ENCODE data around the gene TACC2.

Gene TACC2

DNA sequence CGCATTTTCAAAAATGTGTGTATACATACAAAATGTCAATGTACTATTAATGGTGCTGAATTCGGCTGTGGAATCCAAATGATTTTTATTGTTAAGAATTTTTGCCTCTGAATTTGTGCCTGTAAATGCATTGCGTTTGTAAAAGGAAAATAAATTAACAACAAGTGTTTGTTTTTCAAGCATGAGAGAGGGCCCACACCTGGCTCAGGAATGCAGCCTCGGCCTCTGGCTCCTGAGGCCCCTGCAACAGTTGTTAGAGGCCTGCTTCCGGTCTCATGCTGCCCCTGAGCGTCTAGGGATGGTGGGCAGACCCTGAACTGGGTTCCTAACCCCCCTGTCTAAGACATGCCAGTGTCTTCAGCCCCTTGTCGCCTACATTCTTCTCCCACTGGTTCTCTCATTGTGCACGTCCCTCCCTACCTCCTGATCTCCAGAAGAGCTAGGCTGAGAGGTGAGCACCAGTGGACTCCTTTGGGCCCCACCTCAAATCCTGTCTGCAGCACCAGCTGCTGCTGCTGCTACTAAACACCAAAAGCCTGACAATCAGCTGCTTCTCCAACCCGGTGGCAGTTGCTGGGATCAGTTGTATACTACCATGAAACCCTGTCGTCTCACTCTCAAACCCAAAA lies 280.2 kb downstream of the TACC2 start:
- H3K4me1 ChIP-seq (ENCODE audit: control insufficient read depth, insufficient read depth, low read length) = peaks cover 29% of the 10 kb centered on the region
- H3K4me3 ChIP-seq (ENCODE audit: low read length) = no peak overlapping the region
- no peaks in the 10 kb centered on the region for H3K27me3 ChIP-seq (ENCODE audit: control insufficient read depth, insufficient read depth, low read length)
- no peak overlapping the region for H3K9ac ChIP-seq (ENCODE audit: low read length)
- no peaks in the 10 kb centered on the region for H3K36me3 ChIP-seq (ENCODE audit: control insufficient read depth, insufficient read depth, low read length)
- H3K9me3 ChIP-seq (ENCODE audit: control insufficient read depth, low read length) = no peaks in the 10 kb centered on the region

DNA sequence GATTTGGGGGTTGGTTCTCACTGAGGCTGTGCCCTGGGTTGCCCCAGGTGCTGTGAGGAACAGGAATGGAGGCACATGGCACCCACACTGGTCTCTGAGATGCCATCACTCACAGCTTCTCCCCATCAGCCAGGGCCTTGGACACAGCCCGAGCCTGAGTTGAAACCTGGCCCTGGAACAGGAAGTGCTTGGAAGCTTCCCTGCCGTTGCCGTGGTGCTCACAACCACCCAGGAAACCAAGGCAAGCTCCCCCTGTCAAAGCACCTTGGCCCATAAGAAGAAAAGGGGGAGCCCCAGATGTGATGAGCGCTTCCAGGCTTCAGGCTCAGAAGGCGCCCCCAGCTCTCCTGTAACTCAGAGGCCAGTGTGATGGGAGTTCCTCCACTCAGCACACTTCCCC lies 282.1 kb downstream of the TACC2 start, which contains the start of gene BTBD16:
BTBD16 (plus strand) TSS at position 221 of the 400 bp plus-strand sequence. CDS start 3,786 bp downstream, outside the sequence.
- Histone ChIP-seq H3K4me3 (ENCODE audit: low read length) (no peak within 1 kb of the TSS), H3K4me1 (ENCODE audit: control insufficient read depth, insufficient read depth, low read length) (peaks cover 12% of the 10 kb centered on the region), H3K9ac (ENCODE audit: low read length) (no peak within 1 kb of the TSS), H3K9me3 (ENCODE audit: control insufficient read depth, low read length) (no peaks in the 10 kb centered on the region), H3K27me3 (ENCODE audit: control insufficient read depth, insufficient read depth, low read length) (no peaks in the 10 kb centered on the region), H3K36me3 (ENCODE audit: control insufficient read depth, insufficient read depth, low read length) (no peaks in the 10 kb centered on the region)

DNA sequence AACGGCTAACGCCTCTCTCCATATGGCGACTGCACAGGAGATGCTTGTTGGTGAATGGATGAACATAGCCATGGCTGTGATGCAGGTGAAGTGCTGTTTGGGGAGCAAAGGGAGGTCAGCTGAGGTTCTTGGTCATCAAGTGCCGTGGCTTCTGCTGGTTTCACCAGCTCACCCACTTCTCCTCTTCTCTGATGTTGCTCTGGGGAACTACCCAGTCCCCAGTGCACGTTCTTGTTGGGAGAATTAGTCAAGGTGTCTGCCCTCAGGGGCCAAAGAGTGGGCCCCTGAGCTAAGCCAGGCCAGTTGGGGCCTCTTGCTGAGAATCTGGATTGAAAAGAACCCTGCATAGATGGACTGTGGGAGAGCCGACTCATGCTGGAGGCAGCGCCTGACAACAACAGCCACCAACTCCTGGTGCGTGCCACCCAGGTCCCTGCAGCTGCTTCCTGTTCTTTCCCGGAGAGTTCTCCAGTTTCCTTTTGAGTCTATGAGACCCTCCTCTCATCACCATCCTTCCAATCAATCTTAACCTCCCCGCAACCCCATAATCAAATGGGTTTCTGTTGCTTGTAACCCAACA lies 285.1 kb downstream of the TACC2 start:
- H3K27me3 ChIP-seq (ENCODE audit: control insufficient read depth, insufficient read depth, low read length) = no peaks in the 10 kb centered on the region
- H3K9ac ChIP-seq (ENCODE audit: low read length) = no peak overlapping the region
- H3K4me1 ChIP-seq (ENCODE audit: control insufficient read depth, insufficient read depth, low read length) = no peaks in the 10 kb centered on the region

DNA sequence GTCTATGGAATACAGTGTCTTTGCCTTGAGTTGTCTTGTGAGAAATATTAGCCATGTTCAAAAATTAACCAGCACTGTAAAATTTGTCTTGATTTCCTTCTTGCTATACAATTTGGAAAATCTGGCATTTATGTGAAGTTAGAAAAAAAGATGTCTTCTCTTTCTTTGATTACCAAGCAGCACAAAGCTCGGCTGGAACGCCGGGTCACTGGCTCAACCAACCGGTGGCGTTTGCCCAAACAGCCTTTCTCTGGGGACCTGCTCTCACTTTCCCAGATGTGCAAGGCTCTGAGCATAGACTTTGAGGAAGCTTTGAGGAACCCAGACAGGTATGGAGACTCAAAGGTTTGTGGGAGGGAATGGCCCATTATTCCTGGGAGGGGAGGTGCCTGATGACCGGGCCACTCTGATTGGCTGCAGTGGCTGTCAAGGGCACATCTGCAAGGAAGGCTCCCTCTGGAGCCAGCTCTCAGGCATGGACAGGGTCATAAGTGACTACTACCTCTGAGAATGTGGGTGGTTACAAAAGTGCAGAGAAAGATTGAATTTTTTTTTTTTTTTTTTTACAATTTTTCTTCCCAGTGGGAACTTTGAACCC lies 287.7 kb downstream of the TACC2 start:
- Histone ChIP-seq H3K4me1 (ENCODE audit: control insufficient read depth, insufficient read depth, low read length) (no peaks in the 10 kb centered on the region), H3K9me3 (ENCODE audit: control insufficient read depth, low read length) (no peaks in the 10 kb centered on the region), H3K4me3 (ENCODE audit: low read length) (no peak overlapping the region), H3K9ac (ENCODE audit: low read length) (no peak overlapping the region), H3K36me3 (ENCODE audit: control insufficient read depth, insufficient read depth, low read length) (no peaks in the 10 kb centered on the region), H3K27me3 (ENCODE audit: control insufficient read depth, insufficient read depth, low read length) (no peaks in the 10 kb centered on the region)

More for the DNA sequence above, 285.1 kb downstream of the TACC2 start:
- Histone ChIP-seq H3K4me3 (ENCODE audit: low read length) (no peak overlapping the region), H3K36me3 (ENCODE audit: control insufficient read depth, insufficient read depth, low read length) (no peaks in the 10 kb centered on the region), H3K9me3 (ENCODE audit: control insufficient read depth, low read length) (no peaks in the 10 kb centered on the region)

DNA sequence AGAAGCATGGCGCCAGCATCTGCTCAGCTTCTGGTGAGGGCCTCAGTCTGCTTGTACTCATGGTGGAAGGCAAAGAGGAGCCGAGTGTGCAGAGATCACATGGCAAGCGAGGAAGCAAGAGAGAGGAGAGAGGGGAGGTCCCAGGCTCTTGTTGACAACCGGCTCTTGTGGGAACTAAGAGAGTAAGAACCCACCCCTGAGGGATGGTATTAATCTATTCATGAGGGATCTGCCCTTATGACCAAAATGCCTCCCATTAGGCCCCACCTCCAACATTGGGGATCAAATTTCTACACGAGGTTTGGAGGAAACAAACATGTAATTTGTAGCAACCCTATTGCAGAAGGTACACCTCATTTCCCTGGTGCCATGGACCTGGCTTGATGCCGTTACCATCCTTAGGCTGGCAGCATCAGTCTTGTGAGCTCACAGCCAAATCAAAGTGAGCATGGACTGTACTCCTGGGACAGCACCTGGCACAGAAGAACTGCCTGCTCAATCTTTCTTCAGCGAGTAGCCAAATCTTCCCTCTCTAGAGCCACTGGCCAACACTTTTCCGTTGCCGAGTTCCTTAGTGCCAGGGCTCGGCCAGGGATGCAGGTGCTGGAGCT lies 288.7 kb downstream of the TACC2 start:
- no peak overlapping the region for H3K9ac ChIP-seq (ENCODE audit: low read length)
- no peaks in the 10 kb centered on the region for H3K27me3 ChIP-seq (ENCODE audit: control insufficient read depth, insufficient read depth, low read length)
- no peak overlapping the region for H3K4me3 ChIP-seq (ENCODE audit: low read length)
- H3K9me3 ChIP-seq (ENCODE audit: control insufficient read depth, low read length) = no peaks in the 10 kb centered on the region
- H3K36me3 ChIP-seq (ENCODE audit: control insufficient read depth, insufficient read depth, low read length) = no peaks in the 10 kb centered on the region
- H3K4me1 ChIP-seq (ENCODE audit: control insufficient read depth, insufficient read depth, low read length) = no peaks in the 10 kb centered on the region

DNA sequence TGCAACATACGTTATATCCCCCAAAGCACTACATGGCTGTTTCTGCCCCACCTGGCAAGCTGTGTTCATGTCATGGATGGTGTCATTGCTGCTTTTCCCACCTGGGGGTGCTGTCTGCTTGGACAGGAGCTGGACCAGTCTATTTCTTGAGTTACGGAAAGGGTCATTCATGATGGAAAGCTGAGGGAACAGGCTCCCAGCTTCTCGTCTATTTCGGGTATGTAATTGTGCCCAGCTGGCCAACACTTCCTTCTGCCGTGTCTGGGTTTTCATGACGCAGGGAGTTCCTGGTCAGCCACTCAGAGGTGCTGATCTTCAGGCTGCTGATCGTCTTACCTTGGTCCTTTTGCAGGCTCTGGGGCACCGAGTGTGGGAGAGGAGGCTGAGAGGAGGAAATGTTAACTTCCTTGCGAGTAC lies 290.8 kb downstream of the TACC2 start:
- Histone ChIP-seq H3K9ac (ENCODE audit: low read length) (no peak overlapping the region), H3K27me3 (ENCODE audit: control insufficient read depth, insufficient read depth, low read length) (no peaks in the 10 kb centered on the region), H3K9me3 (ENCODE audit: control insufficient read depth, low read length) (no peaks in the 10 kb centered on the region), H3K36me3 (ENCODE audit: control insufficient read depth, insufficient read depth, low read length) (no peaks in the 10 kb centered on the region), H3K4me3 (ENCODE audit: low read length) (no peak overlapping the region), H3K4me1 (ENCODE audit: control insufficient read depth, insufficient read depth, low read length) (no peaks in the 10 kb centered on the region)

DNA sequence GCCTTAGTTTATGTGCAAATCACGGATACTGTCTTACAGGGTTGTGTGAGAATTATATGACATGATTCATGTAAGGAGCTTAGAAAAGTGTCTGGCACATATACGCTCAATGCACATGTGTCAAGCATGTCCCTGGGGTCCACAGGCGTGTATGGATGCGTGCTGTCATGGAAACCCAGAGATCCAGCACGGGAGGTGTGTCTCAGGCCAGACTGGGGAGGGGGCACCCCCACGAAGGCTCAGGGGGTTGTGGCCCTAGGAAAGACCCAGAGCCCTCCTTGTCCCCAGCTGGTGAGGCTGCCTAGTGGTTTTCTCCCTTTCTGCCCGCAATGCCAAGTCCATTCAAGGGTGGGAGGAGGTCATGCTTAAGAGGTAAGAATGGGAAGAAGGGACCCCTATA lies 291.2 kb downstream of the TACC2 start:
- no peaks in the 10 kb centered on the region for H3K36me3 ChIP-seq (ENCODE audit: control insufficient read depth, insufficient read depth, low read length)
- no peaks in the 10 kb centered on the region for H3K9me3 ChIP-seq (ENCODE audit: control insufficient read depth, low read length)
- no peak overlapping the region for H3K9ac ChIP-seq (ENCODE audit: low read length)
- H3K4me3 ChIP-seq (ENCODE audit: low read length) = no peak overlapping the region
- no peaks in the 10 kb centered on the region for H3K4me1 ChIP-seq (ENCODE audit: control insufficient read depth, insufficient read depth, low read length)
- no peaks in the 10 kb centered on the region for H3K27me3 ChIP-seq (ENCODE audit: control insufficient read depth, insufficient read depth, low read length)

DNA sequence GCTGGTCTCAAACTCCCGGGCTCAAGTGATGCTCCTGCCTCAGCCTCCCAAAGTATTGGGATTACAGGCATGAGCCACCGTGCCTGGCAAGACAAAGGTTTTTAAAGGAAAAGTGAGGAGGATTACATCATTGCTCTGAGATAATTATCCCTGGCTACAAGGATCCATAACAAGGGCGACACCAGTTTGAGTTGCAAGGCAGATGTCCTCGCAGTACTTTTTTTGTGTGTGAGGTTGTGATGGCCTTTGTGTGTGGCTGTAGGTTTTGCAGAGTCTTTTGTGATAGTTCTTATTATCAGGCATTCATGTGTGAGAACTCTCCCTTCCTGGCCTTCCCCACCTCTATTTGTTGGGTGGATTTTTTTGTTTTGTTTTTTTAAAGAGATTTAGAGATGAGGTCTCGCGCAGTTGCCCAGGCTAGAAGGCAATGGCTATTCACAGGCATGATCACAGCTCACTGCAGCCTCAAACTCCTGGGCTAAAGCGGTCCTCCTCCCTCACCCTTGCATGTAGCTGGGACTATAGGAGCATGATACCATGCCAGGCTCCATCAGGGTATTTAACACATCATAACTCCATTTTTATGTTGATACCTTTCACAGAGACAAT lies 292.2 kb downstream of the TACC2 start:
- Histone ChIP-seq H3K27me3 (ENCODE audit: control insufficient read depth, insufficient read depth, low read length) (no peaks in the 10 kb centered on the region), H3K4me1 (ENCODE audit: control insufficient read depth, insufficient read depth, low read length) (peaks cover 4% of the 10 kb centered on the region), H3K36me3 (ENCODE audit: control insufficient read depth, insufficient read depth, low read length) (no peaks in the 10 kb centered on the region)

DNA sequence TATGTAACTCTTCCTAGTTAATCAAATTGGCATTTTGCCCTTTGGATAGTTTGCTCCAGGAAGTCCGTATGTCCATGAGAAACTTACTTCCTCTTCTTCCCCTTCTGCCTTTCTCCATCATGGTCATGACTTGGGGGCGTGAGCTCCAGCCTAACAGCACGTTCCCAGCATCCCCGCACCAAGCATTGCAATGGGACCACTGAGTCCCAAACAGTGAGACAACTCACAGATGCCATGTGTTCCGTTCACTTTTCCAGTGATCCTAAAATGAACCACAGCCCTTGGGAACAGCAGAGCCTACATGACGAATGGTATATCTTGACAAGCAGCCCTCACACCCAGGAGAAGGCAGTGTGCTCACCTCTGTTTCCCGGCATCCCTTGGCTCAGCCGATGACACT lies 292.8 kb downstream of the TACC2 start:
- H3K4me3 ChIP-seq (ENCODE audit: low read length) = no peak overlapping the region
- H3K9me3 ChIP-seq (ENCODE audit: control insufficient read depth, low read length) = no peaks in the 10 kb centered on the region
- no peaks in the 10 kb centered on the region for H3K36me3 ChIP-seq (ENCODE audit: control insufficient read depth, insufficient read depth, low read length)
- no peak overlapping the region for H3K9ac ChIP-seq (ENCODE audit: low read length)
- peaks cover 4% of the 10 kb centered on the region for H3K4me1 ChIP-seq (ENCODE audit: control insufficient read depth, insufficient read depth, low read length)
- no peaks in the 10 kb centered on the region for H3K27me3 ChIP-seq (ENCODE audit: control insufficient read depth, insufficient read depth, low read length)

More for the DNA sequence above, 292.2 kb downstream of the TACC2 start:
- Histone ChIP-seq H3K9ac (ENCODE audit: low read length) (no peak overlapping the region), H3K4me3 (ENCODE audit: low read length) (no peak overlapping the region), H3K9me3 (ENCODE audit: control insufficient read depth, low read length) (no peaks in the 10 kb centered on the region)

DNA sequence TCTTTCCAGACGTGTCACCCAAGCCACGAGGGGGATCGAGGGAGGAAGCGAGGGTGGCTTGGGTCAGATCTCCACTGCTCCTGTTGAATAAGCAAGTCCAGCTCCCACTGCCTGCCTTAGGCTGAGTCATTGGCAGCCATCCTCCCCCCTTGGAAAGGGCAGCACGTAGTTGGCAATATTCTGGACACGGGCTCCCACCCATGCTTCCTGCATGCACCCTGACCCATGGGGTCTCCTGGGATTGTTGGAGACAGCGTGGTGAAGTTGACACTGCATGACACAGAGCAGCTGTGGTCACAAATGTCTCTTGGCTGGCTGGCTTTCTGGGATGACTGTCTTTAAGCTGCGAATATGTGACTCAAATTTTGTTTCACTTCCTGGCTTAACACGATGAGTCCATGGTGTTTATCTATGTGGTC lies 293.3 kb downstream of the TACC2 start:
- H3K36me3 ChIP-seq (ENCODE audit: control insufficient read depth, insufficient read depth, low read length) = no peaks in the 10 kb centered on the region
- no peaks in the 10 kb centered on the region for H3K27me3 ChIP-seq (ENCODE audit: control insufficient read depth, insufficient read depth, low read length)
- H3K4me1 ChIP-seq (ENCODE audit: control insufficient read depth, insufficient read depth, low read length) = peaks cover 6% of the 10 kb centered on the region
- no peak overlapping the region for H3K9ac ChIP-seq (ENCODE audit: low read length)
- H3K9me3 ChIP-seq (ENCODE audit: control insufficient read depth, low read length) = no peaks in the 10 kb centered on the region
- no peak overlapping the region for H3K4me3 ChIP-seq (ENCODE audit: low read length)

DNA sequence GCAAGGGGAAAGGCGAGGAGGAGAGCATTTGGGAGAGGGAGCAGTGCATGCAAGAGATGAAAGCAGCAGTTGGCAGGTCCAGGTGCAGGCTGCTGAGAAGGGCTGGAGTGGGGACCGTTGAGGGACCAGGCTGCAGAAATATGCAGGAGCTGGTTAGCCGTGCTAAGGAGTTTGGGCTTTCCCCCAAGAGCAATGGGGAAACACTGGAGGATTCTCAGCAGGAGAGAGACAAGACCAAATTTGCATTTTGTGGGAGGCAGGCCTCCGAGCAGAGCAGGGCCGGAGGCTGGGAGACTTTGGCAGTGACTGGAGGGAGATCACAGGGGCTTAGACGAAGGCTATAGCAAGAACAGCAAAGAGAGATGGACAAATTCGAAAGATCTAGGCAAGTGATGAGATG lies 293.9 kb downstream of the TACC2 start:
- Histone ChIP-seq H3K36me3 (ENCODE audit: control insufficient read depth, insufficient read depth, low read length) (no peaks in the 10 kb centered on the region), H3K27me3 (ENCODE audit: control insufficient read depth, insufficient read depth, low read length) (no peaks in the 10 kb centered on the region), H3K9ac (ENCODE audit: low read length) (no peak overlapping the region), H3K4me3 (ENCODE audit: low read length) (no peak overlapping the region), H3K9me3 (ENCODE audit: control insufficient read depth, low read length) (no peaks in the 10 kb centered on the region), H3K4me1 (ENCODE audit: control insufficient read depth, insufficient read depth, low read length) (peaks cover 8% of the 10 kb centered on the region)

All from mucosa of stomach (tissue), 1 donor.